Stimulated activated naive CD4-positive, alpha-beta T cell (primary cell): ENCODE data around the gene ITIH1.
"Not testable (repeated sequence)": the region's sequence is repeated elsewhere in the genome, so short reads cannot be mapped to it uniquely, and the experiment has no call there.

ENCODE experiments used
- DNase-seq, 6 experiments: peaks; one replicate each; lab custom pipeline; 2025; lab: John Stamatoyannopoulos, UW

ITIH1 gene

DNA sequence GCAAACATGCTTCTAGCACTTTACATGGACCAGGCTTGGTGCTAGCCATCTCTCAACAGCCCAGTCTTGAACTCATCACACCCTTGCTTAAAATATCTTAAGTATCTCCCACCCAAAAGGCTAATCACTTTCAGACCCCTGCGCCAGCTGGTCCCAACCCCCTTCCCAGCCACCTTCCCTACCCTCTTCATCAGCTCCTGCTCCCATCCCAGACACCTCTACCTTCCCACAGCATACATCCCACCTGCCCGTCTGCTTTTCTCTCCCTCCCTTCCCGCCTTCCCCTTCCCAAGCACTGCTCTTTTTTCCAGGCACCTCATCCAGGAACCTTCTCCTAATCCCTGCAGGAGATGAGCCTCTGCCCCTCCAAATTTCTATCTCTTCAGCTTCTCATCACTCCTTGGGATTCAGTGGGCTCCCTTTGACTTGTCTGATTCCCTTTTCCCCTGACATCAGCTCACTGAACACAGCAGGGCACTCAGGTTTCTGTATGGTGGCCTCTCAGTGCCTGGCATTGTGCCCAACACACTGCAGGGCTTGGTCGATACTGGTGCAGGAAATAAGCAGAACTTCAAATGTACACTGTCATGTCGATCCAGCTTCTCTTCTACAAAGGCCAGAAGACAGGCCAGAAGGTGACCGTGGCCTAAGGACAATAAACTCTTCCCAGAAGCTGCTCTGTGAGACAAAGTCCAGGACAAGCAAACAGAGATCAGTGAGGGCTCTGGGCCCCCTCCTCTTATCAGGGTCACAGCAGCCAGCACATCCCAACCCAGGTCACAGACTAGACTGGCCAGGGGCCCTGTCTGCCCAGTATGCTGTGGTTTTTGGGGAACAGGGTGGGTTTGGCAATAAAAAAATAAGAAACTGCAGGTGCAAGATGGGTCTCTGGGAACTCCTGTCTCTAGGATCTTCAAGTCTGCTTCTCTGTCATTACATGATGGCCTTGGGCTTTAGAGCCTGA, 2.2 kb upstream of the ITIH1 start:
- no peak for DNase-seq

DNA sequence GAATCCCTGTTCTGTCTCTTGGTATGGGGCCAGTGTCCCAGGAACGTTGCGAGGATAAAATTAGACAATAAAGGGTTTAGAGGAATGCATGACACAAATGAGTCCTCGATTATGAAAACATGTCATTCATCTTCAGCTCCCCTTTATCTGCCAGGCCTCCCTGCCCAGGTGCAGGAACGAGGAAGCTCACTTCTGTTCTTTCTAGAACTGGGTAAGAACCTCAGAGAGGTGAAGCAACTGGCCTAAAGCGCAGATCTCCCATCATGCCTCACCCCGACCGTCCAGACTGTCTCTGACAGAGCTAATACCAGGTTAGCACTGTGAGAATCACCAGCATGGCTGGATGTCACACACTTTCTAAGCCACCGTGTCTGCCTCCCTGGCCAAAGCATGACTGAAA, 1.5 kb upstream of the ITIH1 start:
- no peak for DNase-seq

DNA sequence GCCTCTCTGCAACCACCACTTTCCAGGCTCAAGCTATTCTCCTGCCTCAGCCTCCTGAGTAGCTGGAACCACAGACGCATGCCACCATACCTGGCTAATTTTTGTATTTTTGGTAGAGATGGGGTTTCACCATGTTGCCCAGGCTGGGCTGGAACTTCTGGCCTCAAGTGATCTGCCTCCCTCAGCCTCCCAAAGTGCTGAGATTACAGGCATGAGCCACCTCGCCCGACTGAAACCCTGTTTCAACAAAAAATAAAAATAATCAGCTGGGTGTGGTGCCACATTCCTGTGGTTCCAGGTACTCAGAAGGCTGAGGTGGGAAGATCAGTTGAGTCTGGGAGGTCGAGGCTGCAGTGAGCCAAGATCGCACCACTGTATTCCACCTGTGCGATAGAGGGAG, 913 bp upstream of the ITIH1 start:
- DNase-seq, result not testable (repeated sequence)

DNA sequence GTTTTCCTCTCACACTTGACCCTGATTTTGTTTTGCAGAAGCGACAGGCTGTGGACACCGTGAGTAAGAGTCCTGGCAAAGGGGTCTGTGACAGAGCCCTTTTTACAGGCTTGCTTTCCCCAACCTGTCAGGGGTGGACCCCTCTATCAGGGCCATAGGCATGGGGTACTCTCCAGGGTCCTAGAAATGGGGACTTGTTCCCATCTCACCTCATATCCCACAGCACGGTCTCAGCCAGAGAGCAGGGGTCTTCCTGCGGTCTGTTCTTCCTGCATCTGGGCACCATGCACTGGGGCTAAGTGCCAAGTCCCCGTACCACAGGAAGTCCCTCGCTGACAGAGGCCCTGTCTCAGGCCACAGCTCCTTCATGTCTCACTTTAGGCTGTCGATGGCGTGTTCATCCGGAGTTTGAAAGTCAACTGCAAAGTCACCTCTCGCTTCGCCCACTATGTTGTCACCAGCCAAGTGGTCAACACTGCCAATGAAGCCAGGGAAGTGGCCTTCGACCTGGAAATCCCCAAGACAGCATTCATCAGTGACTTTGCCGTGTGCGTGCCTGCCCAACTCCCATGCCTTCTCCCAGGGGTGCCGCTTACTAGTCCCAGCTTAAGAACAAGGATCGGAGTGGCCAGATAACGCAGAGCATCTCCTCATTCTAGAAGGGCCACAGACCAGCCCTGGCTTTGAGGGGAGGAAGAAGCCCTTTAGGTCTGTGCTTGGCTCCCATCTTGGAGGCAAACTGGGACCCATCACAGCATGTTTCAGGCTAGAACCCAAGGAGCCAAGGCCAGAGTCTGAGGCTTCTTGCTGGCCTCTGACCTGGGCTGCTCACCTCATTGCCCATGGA, 783 bp downstream of the ITIH1 start:
- DNase-seq, result no peak

DNA sequence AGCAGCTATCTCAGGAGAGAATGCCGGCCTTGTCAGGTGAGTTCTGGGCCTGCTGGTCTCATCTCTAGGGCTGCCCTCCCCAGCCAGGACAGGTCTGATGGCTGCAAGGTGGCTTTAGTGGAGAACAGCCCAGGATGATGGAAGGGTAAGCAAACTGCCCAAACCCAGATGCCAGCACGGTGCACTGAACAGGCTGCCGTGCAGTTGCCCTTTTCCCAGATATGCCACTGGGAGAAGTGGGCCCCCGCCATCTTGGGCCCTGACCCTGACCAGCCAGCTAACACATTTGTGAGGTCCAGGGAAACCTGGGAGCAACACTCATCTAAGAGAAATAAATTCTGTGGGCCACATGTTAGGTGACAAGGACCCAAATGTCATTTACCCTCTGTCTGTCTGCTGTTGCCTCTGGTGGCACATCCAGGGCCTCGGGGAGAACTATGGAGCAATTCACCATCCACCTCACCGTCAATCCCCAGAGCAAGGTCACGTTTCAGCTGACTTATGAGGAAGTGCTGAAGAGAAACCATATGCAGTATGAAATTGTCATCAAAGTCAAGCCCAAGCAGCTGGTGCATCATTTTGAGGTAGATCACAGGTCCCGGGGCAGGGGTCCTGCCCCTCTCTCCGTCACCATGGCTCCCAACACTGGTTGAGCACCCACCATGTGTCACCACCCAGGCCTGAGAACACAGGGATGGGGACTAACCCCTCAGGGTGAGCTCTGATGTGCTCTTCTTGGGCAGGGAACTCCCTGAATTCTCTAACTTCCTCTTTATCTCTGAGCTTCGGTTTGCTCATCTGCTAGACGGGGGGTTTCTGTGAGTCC, 1.8 kb downstream of the ITIH1 start:
- no peak for DNase-seq

DNA sequence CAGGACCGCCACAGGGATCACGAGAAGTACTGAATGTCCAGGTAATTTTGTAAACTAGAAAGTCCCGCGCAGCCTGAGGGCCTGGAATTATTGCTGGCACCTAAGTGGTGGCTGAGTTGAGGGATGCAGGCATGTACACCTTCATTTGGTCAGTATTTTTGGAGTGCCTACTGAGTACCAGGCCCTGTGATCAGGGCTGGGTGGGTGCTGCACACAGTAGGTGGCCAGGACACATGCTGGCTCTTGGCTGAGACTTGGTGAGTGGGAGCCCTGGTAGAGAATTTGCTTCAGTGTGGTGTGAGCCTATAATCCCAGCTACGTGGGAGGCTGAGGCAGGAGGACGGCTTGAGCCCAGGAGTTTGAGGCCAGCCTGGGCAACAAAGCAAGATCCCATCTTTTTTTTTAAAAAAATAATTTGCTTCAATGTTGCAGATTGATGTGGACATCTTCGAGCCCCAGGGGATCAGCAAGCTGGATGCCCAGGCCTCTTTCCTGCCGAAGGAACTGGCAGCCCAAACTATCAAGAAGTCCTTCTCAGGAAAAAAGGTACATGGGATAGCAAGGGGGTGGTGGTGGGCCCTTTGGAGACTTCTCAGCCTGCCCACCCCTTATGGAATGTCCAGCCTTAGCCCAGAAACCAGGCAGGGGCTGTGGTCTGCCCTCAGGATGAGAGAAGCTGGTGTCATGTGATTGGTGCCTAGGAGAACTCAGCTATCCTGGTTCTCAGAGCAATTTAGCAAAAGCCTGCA, 2.6 kb downstream of the ITIH1 start:
- no peak for DNase-seq

DNA sequence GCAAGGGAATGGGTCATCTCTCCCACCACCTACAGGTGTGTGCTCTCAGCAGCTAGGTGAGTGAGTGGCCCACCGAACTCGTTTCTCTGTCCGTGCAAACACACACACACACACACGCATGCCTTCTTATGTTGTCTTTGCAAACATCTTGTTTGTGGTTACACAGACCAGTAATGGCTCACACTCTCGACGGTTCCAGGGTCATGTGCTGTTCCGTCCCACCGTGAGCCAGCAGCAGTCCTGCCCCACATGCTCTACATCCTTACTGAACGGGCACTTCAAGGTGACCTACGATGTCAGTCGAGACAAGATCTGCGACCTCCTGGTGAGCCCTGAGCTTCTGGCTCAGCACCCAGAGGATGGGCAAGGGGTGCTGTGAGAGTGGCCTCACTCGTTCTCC, 4.3 kb downstream of the ITIH1 start:
- no peak for DNase-seq

DNA sequence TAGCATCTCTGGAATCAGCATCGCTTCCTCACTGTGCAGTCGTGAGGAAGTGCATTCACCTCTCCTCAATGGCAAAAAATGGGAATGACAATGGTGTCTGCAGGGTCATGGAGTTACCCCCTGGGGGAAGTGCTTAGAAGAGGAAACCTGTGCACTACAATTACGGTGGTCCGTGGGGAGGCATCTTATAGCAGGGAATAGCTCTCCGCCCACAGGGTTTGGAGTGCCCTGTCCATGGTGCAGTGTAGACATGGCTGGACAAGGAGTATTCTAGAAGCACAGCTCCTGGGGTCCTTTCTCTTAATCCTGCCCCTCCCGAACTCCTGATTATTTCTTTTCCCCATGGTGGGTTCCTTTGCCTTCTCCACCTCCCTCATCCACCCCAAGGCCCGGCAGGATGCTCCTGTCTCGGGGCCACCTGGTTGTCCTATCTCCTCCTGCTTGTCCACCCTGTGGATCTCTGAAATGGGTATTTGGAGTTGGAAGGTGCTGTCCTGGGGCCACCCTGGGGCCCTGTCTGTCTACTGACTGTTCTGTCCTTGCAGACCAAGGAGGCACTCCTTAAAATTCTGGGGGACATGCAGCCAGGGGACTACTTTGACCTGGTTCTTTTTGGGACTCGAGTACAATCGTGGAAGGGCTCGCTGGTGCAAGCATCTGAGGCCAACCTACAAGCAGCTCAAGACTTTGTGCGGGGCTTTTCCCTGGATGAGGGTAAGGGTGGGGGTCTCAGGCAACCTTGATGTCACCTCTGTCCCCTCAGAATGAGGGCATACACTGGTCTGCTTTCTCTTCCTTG, 5.2 kb downstream of the ITIH1 start:
- DNase-seq, result no peak

DNA sequence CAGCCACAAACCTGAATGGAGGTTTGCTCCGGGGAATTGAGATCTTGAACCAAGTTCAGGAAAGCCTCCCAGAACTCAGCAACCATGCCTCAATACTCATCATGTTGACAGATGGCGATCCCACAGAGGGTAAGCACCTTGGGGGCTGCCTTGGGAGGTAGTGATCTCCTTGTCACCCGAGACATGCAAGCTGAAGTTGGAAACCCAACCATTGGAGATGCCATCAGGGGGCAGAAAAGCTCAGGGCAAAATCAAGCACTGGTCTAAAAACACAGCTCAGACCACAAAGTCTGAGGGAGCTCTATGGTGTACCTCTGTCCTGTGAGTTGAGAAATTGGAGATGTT, 5.8 kb downstream of the ITIH1 start:
- DNase-seq, result no peak

DNA sequence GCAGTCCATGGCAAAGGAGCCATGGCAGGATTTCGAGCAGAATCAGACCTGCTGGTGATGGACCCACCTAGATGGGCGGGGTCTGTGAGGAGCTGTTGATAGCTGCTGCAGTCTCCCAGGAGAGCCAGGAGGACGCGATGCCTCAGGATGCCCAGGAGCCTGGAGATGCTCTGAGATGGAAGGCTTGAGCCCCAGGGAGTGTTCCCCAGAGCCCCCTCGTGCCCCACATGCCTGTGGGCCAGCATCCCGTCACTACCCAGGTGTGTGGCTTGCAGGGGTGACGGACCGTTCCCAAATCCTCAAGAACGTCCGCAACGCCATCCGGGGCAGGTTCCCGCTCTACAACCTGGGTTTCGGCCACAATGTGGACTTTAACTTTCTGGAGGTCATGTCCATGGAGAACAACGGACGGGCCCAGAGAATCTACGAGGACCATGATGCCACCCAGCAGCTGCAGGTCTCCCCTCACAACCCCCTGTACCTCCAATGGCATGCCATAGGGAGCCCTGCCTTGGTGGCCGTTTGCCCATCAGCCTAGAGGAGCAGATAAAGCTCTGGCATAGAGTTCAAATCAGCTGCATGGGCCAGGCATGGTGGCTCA, 6.7 kb downstream of the ITIH1 start:
- DNase-seq, result no peak

DNA sequence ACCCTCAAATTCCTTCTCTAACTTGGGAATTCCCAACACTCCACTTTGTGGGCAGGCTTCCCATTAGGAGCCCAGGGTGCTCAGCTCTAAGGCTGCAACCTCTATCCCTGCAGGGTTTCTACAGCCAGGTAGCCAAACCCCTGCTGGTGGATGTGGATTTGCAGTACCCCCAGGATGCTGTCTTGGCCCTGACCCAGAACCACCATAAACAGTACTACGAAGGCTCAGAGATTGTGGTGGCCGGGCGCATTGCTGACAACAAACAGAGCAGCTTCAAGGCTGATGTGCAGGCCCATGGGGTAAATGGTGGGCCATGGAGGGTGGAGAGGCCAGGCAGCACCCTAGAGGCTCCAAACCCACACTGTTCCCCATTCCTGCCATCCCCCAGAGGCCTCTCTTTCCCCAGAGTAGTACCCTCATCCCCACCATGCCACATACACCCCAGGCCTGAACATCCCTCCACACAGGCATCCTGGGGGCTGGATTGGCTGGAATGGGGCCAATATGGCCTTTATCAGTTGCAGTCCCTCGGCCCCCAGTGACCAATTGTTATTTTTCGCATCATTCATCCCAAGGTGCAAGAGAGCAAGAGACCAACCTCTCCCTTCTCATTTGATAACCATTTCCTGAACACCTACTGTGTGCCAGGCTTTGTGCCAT, 7.7 kb downstream of the ITIH1 start:
- no peak for DNase-seq

DNA sequence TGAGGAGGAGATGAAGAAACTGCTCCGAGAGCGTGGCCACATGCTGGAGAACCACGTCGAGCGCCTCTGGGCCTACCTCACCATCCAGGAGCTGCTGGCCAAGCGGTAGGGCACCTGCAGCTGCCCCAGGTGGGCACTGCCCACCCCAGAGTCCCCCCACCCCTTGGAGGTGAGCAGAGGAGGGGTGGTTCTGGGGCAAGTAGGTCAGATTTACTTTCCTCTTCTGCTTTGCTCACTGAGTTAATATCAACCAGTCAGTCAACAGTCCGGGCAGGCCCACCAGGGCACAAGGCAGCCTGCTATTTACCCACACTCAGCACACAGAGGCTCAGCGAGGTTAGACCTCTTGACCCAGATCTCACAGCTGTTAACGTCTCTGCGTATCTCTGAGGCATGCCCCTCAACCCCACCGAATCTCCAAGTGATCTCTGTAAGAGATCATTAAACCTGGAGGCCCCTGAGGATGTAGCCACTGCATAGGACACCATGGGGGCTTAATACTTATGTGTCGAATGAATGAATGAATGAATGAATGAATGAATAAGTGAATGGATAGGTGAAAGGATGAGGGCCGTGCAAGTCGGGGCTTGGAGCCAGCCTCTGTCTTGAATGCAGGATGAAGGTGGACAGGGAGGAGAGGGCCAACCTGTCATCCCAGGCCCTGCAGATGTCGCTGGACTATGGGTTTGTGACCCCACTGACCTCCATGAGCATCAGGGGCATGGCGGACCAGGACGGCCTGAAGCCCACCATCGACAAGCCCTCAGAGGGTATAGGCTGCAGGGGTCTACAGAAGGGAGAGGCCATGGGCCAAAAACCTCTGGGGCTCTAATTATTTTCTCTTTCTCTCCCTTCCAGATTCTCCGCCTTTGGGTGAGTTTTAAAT, 9.2 kb downstream of the ITIH1 start:
- DNase-seq, result no peak

DNA sequence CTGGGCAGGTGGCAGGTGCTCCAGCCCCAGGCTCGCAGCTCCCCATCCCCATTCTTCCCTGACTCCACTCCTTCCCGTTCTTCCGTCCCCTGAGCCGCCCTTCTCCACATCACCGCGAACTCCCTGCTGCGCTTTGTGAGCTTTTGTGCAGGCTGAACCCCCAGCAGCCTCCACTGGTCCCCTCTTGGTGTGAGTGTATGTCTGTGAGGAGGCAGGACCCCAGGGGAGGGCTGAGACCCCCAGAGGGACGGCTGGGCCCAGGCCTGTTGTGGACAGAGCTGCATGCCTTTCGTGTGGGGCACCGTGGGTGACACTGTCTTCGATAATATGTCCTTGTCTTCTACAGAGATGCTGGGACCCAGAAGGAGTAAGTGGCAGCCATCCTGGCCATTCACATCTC, 9.8 kb downstream of the ITIH1 start:
- DNase-seq, result no peak

DNA sequence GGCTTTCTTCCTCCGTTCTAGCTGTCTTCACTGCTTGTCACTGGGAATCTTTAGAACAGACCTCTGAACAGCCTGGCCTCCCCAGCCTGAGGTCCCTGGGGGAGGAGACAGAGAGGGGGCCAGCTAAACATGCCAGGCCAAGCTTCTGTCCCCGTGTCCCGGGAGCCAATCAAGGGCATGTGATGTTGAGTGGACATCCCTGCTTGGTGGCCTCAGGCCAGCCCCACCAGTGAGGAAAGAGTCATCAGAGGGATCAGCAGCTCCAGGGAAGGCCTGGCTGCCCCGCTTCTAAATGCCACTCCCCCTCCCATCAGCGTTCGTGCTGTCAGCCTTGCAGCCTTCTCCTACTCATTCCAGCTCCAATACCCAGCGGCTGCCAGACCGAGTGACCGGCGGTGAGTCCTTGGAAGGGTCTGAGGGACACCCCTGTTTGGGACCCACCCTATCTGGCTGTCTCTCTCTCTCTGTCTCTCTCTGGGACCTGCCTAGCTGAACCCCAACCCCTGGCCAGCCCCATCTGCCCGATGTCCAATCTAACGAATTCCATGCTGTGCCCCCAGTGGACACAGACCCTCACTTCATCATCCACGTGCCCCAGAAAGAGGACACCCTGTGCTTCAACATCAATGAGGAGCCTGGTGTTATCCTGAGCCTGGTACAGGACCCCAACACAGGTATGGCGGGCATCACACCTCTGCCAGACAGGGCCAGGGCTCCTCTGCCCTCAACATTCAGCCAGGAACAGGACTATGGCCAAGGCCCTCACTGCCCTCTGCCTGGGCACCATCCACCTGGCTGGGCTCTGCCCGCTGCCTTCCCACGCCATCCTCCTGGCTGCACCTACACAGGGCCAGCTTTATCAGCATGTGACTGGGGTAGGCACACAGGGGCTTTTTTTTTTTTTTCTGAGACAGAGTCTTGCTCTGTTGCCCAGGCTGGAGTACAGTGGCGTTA, 10.6 kb downstream of the ITIH1 start:
- no peak for DNase-seq

DNA sequence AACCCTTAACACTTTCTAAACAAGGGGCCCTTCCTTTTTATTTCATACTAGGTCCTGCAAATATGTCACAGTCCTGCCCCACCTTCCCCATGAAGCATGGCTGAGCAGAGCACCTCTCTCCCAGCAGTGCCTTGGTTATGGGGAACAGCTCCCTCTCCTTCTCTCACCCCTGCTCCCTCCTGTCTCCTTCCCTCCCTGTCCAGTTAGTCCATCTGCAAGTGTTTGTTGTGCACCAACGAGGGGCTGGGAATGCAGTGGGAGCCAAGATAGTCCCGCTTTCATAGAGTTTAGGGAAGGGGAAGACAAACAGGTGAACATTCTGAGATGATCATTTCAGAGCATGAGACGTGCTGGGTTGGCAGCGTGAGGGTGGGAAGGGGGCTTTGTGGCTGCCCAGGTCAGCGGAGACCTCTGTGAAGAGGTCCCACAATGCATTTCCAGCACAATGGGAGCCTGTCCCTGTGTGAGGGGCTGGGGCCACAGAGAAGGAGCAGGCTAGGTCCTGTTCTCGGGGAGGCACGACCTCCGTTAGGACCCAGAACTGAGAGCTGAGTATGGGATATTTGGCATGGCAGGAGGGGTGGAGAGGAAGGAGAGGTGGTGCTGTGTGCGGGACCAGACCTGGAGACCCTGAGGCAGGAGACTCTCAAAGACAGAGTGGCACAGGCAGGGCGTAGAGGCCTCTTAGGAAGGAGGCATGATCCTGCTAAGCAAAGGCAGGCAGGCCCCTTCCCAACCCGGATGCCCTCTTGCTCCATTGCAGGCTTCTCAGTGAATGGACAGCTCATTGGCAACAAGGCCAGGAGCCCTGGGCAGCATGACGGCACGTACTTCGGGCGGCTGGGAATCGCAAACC, 11.7 kb downstream of the ITIH1 start:
- DNase-seq, result no peak

DNA sequence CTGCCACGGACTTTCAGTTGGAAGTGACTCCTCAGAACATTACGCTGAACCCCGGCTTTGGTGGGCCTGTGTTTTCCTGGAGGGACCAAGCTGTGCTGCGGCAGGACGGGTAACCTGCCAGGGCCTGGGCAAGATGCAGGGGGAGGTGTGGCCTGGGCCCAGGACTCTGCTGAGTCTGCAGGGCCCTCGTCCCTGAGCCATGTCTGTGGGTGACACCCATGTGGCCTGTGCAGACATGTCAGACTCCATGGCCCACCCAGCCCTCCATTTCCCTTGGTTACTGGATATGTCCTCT, 12.3 kb downstream of the ITIH1 start:
- DNase-seq, result no peak

DNA sequence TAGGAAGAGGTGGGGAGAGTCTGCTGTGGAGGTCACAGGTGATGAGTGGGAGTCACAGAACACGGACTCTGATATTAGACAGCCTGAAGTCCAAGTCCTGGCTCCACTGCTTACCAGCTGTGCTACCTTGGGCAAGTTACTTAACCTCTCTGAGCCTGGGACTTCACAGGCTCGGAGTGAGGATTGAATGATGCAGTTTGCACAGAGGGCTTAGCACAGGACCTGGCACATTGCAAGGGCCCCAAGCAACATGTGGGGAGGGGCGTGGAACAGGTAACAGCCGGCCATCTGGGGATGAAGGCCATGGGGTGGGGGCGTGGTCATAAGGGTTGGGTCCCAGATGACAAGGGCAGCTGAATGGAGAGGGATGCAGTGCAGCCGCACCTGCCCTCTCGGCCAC, 12.9 kb downstream of the ITIH1 start:
- DNase-seq, result no peak
